HCT116 (cell line): ENCODE measurements around the gene PIBF1. TPM values are rescaled to one million over a fixed set of nuclear protein-coding genes. Genes with fewer than 3 reads are reported as not detected.

ENCODE experiments used
- ATAC-seq: fragments of 200-7000 bp; cut with Tn5 transposase; 2 replicates; pipeline ENCODE4 v1.9.1; 2020; ENCODE audit warnings: mild to moderate bottlenecking, moderate library complexity
- BruUV-seq: library from RNA; stranded (reverse); fragments of 400-500 nt; replicated peaks from 2 replicates; lab custom pipeline; 2021; lab: Mats Ljungman, UMichigan
- CTCF ChIA-PET: fragments of 300-600 bp; sonication (Branson Sonifier 250); formaldehyde crosslinking; loops from one replicate; lab custom pipeline; 2021; ENCODE audit warnings: antibody characterized with exemption; lab: Charles Lee
- POLR2A ChIA-PET: fragments of 300-600, 350-600 bp; sonication (Branson Sonifier 250); formaldehyde crosslinking; loops from one replicate; lab custom pipeline; 2021; ENCODE audit warnings: antibody characterized with exemption; lab: Charles Lee
- RAD21 ChIA-PET, 2 experiments: fragments of 300-600 bp; sonication (Branson Sonifier 250); formaldehyde crosslinking; loops; one replicate each; lab custom pipeline; 2023; ENCODE audit warnings: low total read pairs in 2 of 2; ENCODE audit not compliant: uncharacterized antibody in 2 of 2, unreplicated experiment in 2 of 2, low non-redundant PET in 1 of 2; lab: Charles Lee
- DNase-seq: peaks from one replicate; pipeline ENCODE4 v3.0.0-alpha.2; 2010; ENCODE audit warnings: low read depth, low spot score
- H2AFZ ChIP-seq: fragments of 200-600 bp; shearing (Covaris generic), sonication (generic); 2 replicates; pipeline ENCODE4 v1.6.1; 2017; ENCODE audit warnings: low read depth, mixed run types, mixed read lengths, antibody characterized with exemption, low read length; ENCODE audit not compliant: poor library complexity, severe bottlenecking
- H3K27ac ChIP-seq: 2 replicates; pipeline ENCODE4 v1.5.1; 2012; ENCODE audit warnings: low read depth, low read length
- H3K27me3 ChIP-seq: fragments of 200-600 bp; sonication (generic); 2 replicates; pipeline ENCODE4 v1.6.1; 2016; ENCODE audit warnings: mixed run types, low read length, mixed read lengths; ENCODE audit not compliant: insufficient read depth
- H3K36me3 ChIP-seq, 2 experiments: fragments of 200-500 bp in 1 of 2; fragments of 200-600 bp in 1 of 2; sonication (Bioruptor generic) in 1 of 2; sonication (generic) in 1 of 2; 2 replicates each; pipeline versions ENCODE4 v1.5.1 to v1.6.1; 2014 to 2016; ENCODE audit warnings: low read length in 2 of 2, inconsistent platforms in 1 of 2, mixed read lengths in 1 of 2, mixed run types in 1 of 2; ENCODE audit not compliant: insufficient read depth in 2 of 2, control insufficient read depth in 1 of 2
- H3K4me1 ChIP-seq, 2 experiments: fragments of 200-600 bp in 1 of 2; sonication (generic) in 1 of 2; 2 replicates each; pipeline versions ENCODE4 v1.5.1 to v1.6.1; 2012 to 2017; ENCODE audit warnings: low read length in 2 of 2, inconsistent platforms in 1 of 2, mild to moderate bottlenecking in 1 of 2, mixed read lengths in 1 of 2, mixed run types in 1 of 2, moderate library complexity in 1 of 2; ENCODE audit not compliant: insufficient read depth in 2 of 2, control insufficient read depth in 1 of 2
- H3K4me2 ChIP-seq: fragments of 200-600 bp; sonication (generic); 2 replicates; pipeline ENCODE4 v1.6.1; 2017; ENCODE audit warnings: mixed run types, low read length, mixed read lengths
- H3K4me3 ChIP-seq, 2 experiments: fragments of 200-600 bp in 1 of 2; sonication (generic) in 1 of 2; replicated peaks in 1 of 2; 2 replicates each; pipeline ENCODE4 v1.5.1; 2011 to 2016; ENCODE audit warnings: low read length in 2 of 2, control low read depth in 1 of 2, low read depth in 1 of 2, mild to moderate bottlenecking in 1 of 2, mixed read lengths in 1 of 2, mixed run types in 1 of 2
- H3K79me2 ChIP-seq: fragments of 200-600 bp; sonication (generic); 2 replicates; pipeline ENCODE4 v1.6.1; 2017; ENCODE audit warnings: mild to moderate bottlenecking, mixed run types, low read length, moderate library complexity, mixed read lengths; ENCODE audit not compliant: insufficient read depth
- H3K9ac ChIP-seq: fragments of 200-600 bp; sonication (generic); 2 replicates; pipeline ENCODE4 v1.6.1; 2016; ENCODE audit warnings: low read length, mixed read lengths
- H3K9me2 ChIP-seq: fragments of 200-600 bp; sonication (generic), shearing (Covaris generic); 2 replicates; pipeline ENCODE4 v1.6.1; 2017; ENCODE audit warnings: mixed run types, mild to moderate bottlenecking, moderate library complexity; ENCODE audit not compliant: insufficient read depth
- H3K9me3 ChIP-seq, 2 experiments: fragments of 200-500 bp in 1 of 2; fragments of 200-600 bp in 1 of 2; sonication (Bioruptor generic) in 1 of 2; sonication (generic) in 1 of 2; 2 replicates each; pipeline ENCODE4 v1.6.1; 2014 to 2017; ENCODE audit warnings: low read length in 2 of 2, mixed read lengths in 2 of 2, inconsistent platforms in 1 of 2, low read depth in 1 of 2, mild to moderate bottlenecking in 1 of 2, mixed run types in 1 of 2, moderate library complexity in 1 of 2; ENCODE audit not compliant: control insufficient read depth in 1 of 2, insufficient read depth in 1 of 2
- H4K20me1 ChIP-seq: fragments of 200-600 bp; sonication (generic), shearing (Covaris generic); 2 replicates; pipeline ENCODE4 v1.6.1; 2017; ENCODE audit warnings: mixed run types, mild to moderate bottlenecking, moderate library complexity; ENCODE audit not compliant: insufficient read depth
- CBX3 ChIP-seq: IDR thresholded peaks from 2 replicates; pipeline ENCODE4 v1.6.1; 2012; ENCODE audit warnings: low read depth
- EGR1 ChIP-seq: IDR thresholded peaks from 2 replicates; pipeline ENCODE4 v1.6.1; 2012; ENCODE audit warnings: low read depth
- ELF1 ChIP-seq: IDR thresholded peaks from 2 replicates; pipeline ENCODE4 v1.6.1; 2012; ENCODE audit warnings: low read depth, borderline replicate concordance
- FOSL1 ChIP-seq: IDR thresholded peaks from 2 replicates; pipeline ENCODE4 v1.6.1; 2012; ENCODE audit warnings: low read depth
- MAX ChIP-seq: IDR thresholded peaks from 2 replicates; pipeline ENCODE4 v1.6.1; 2012
- POLR2A ChIP-seq: IDR thresholded peaks from 2 replicates; pipeline ENCODE4 v1.7.0; 2011; ENCODE audit warnings: borderline replicate concordance; ENCODE audit not compliant: insufficient read depth, insufficient read length; ENCODE audit errors: extremely low read depth
- POLR2AphosphoS5 ChIP-seq: IDR thresholded peaks from 2 replicates; pipeline ENCODE4 v1.6.1; 2011; ENCODE audit warnings: mild to moderate bottlenecking, low read depth, low read length, moderate library complexity
- RAD21 ChIP-seq: IDR thresholded peaks from 2 replicates; pipeline ENCODE4 v1.6.1; 2012; ENCODE audit warnings: low read depth, mild to moderate bottlenecking
- SIN3A ChIP-seq: IDR thresholded peaks from 2 replicates; pipeline ENCODE4 v1.6.1; 2012; ENCODE audit warnings: low read depth
- SP1 ChIP-seq: IDR thresholded peaks from 2 replicates; pipeline ENCODE4 v1.6.1; 2012; ENCODE audit warnings: low read depth
- TCF7L2 ChIP-seq: IDR thresholded peaks from 2 replicates; pipeline ENCODE4 v1.7.0; 2011; ENCODE audit warnings: borderline replicate concordance, inconsistent platforms; ENCODE audit not compliant: insufficient read depth, insufficient read length; ENCODE audit errors: extremely low read depth
- ZBTB33 ChIP-seq: IDR thresholded peaks from 2 replicates; pipeline ENCODE4 v1.6.1; 2011; ENCODE audit warnings: mild to moderate bottlenecking, low read length, moderate library complexity; ENCODE audit not compliant: insufficient replicate concordance; ENCODE audit errors: extremely low read depth
- ZNF274 ChIP-seq: fragments of 200-500 bp; sonication (Bioruptor generic); IDR thresholded peaks from 2 replicates; pipeline ENCODE4 v1.6.1; 2014; ENCODE audit warnings: mild to moderate bottlenecking, low read depth, low read length, inconsistent platforms
- intact Hi-C: fragments of 100-400 bp; cut with micrococcal nuclease; formaldehyde crosslinking; loops from 2 replicates; pipeline ENCODE4 v1.10.0; 2022
- total RNA-seq: library from RNA; stranded (reverse); gene quantifications from one replicate; pipeline ENCODE4 v1.2.1, GENCODE V29; 2021; ENCODE audit not compliant: unreplicated experiment

PIBF1 gene
- total RNA-seq, 1 experiment from 2014 or later: 21.1 TPM

GRCh38 chr13:73058736-73059459, 277.0 kb downstream of the PIBF1 start, which contains the start of gene KLF5:
KLF5 (plus strand) TSS chr13:73059005; CDS start chr13:73059328, 323 bp downstream.
- Histone ChIP-seq H2AFZ (peak within 1 kb of the TSS; percentile 59), H3K4me2 (peak within 1 kb of the TSS; percentile 90), H3K27me3 (no peaks in the 10 kb centered on the region), H3K4me3 (peak within 1 kb of the TSS; percentile 75 to 86), H3K9me3 (no peaks in the 10 kb centered on the region), H3K9ac (peak within 1 kb of the TSS; percentile 80), H3K9me2 (no peaks in the 10 kb centered on the region), H3K27ac (peak within 1 kb of the TSS; percentile 83), H3K36me3 (peaks cover 9 to 17% of the 10 kb centered on the region in 2 experiments), H4K20me1 (peaks cover 4% of the 10 kb centered on the region; the same call in 1 of the 2 replicates), H3K4me1 (peaks cover 34 to 61% of the 10 kb centered on the region in 2 experiments), H3K79me2 (peaks cover 48% of the 10 kb centered on the region)
- BruUV-seq: no TSS peak
- CTCF ChIA-PET: interaction anchor here (1.4 kb wide), 1 partner anchor 219 kb away, joined by 3 read pairs; no protein-coding TSS in a partner anchor
- DNase-seq (peak; percentile 94), ATAC-seq (peak; percentile 91)
- TF ChIP-seq EGR1: peak; percentile 82
- TF ChIP-seq RAD21: 0 out of 2 replicates have a peak, but pooled peaks have one; percentile 4
- peak; percentile 98 for TF ChIP-seq POLR2AphosphoS5
- peak; percentile 95 for TF ChIP-seq SP1
- TF ChIP-seq FOSL1: no peak
- TF ChIP-seq SIN3A: peak; percentile 86
- no peak for TF ChIP-seq ELF1
- TF ChIP-seq POLR2A: peak; percentile 94
- peak; percentile 93 for TF ChIP-seq MAX
- 0 out of 2 replicates have a peak, but pooled peaks have one; percentile 18 for TF ChIP-seq CBX3
- peak; percentile 28 for TF ChIP-seq ZBTB33
- peak; percentile 20 for TF ChIP-seq TCF7L2
- TF ChIP-seq ZNF274: no peak
- POLR2A ChIA-PET: interaction anchor here (0.7 to 1.9 kb wide), 6 partner anchors 9 to 362 kb away, joined by 3 to 8 read pairs (median 4); no protein-coding TSS in a partner anchor
- intact Hi-C loops: loop anchor here (5.0 kb wide), 2 partner anchors 217 to 648 kb away; no protein-coding TSS in a partner anchor
- RAD21 ChIA-PET: no interaction called here
